HG02938 (cell line): ENCODE data around the gene ADGRG1.
"Not testable (repeated sequence)": the region's sequence is repeated elsewhere in the genome, so short reads cannot be mapped to it uniquely, and the experiment has no call there.

Source experiments
- ATAC-seq: cut with Tn5 transposase; IDR thresholded peaks from one replicate; pipeline ENCODE4 v1.9.1; 2021; ENCODE audit warnings: mild to moderate bottlenecking, moderate library complexity; ENCODE audit not compliant: unreplicated experiment

ADGRG1 gene

DNA sequence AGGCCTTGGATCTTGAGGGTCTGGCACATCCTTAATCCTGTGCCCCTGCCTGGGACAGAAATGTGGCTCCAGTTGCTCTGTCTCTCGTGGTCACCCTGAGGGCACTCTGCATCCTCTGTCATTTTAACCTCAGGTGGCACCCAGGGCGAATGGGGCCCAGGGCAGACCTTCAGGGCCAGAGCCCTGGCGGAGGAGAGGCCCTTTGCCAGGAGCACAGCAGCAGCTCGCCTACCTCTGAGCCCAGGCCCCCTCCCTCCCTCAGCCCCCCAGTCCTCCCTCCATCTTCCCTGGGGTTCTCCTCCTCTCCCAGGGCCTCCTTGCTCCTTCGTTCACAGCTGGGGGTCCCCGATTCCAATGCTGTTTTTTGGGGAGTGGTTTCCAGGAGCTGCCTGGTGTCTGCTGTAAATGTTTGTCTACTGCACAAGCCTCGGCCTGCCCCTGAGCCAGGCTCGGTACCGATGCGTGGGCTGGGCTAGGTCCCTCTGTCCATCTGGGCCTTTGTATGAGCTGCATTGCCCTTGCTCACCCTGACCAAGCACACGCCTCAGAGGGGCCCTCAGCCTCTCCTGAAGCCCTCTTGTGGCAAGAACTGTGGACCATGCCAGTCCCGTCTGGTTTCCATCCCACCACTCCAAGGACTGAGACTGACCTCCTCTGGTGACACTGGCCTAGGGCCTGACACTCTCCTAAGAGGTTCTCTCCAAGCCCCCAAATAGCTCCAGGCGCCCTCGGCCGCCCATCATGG, 35.7 kb downstream of the ADGRG1 start:
- no peak for ATAC-seq

DNA sequence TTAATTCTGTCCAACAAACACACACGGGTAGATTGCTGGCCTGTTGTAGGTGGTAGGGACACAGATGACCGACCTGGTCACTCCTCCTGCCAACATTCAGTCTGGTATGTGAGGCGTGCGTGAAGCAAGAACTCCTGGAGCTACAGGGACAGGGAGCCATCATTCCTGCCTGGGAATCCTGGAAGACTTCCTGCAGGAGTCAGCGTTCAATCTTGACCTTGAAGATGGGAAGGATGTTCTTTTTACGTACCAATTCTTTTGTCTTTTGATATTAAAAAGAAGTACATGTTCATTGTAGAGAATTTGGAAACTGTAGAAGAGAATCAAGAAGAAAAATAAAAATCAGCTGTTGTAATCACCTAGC, 36.2 kb downstream of the ADGRG1 start:
- ATAC-seq = no peak

DNA sequence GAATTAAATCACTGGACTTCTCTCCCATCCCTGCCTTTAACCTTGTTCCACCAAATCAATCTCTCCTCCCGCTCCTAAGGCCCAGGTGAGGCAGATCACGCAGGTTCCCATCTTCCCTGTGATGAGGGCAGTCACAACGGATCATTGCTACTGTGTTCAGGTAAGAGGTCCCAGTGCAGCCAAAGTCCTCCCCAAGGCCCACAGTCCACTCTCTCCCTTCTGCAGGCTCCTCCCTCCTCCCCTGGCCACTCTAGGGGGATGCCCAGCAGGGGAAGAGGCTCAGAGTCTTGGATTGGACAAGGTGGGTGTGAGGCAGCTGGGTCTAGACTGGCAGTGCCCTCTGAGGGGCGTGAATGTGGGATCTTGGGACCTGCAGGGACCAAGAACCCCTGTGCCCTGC, 37.1 kb downstream of the ADGRG1 start:
- ATAC-seq = no peak

DNA sequence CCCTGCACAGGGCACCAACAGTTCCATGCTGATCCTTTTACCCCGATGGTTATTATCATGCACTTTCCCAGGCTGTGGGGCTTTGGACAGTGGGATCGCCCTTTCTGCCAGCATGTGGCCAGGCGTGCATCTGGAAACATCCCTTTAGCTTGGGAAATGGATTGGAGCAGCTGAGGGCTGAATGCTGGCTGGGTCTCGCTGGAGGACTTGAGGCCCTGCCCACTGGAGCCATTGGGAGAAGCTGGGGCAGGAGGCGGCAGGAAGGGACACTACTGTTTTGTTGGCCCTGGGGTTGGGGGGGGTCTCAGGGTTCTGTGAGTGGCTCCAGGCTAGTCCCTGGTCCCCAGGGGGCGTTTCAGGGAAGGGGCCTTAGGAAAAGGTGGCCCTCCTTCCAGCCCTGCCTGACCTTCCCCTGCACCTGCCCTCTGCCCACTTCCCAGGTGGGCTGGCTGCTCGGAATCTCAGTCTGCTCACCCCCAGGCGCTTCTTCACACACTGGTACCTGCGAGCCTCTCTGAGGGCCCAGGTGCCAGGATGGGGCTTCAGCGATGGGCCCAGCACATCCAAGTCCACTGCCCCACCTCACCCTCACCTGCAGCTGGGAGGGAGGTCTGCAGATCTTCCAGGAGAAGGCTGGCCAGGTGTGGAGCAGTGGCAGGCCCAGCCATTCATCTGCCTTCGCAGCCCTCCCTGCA, 38.1 kb downstream of the ADGRG1 start:
- no peak for ATAC-seq

DNA sequence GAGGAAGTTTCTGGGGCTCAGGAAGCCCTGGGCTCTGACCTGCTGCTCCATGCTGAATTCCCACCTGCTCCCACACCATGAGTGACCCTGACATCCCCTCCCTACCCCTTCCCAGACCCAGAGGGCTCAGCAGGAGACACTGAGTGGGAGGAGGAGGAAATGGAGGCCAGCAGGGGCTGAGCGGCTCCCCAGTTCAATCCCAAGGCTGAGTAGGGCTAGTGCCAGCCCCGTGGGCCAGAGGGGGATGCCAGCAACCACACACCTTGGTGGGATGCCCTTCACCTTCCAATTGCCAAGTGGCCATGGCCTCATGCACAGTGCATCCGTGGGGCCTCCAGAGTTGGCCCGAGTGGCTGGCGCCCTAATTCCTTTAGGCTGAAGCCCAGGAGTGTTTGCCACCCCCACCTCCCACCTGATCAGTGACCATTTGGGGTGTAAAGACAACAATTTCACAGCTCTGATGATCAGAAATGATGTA, 38.7 kb downstream of the ADGRG1 start:
- ATAC-seq = no peak

DNA sequence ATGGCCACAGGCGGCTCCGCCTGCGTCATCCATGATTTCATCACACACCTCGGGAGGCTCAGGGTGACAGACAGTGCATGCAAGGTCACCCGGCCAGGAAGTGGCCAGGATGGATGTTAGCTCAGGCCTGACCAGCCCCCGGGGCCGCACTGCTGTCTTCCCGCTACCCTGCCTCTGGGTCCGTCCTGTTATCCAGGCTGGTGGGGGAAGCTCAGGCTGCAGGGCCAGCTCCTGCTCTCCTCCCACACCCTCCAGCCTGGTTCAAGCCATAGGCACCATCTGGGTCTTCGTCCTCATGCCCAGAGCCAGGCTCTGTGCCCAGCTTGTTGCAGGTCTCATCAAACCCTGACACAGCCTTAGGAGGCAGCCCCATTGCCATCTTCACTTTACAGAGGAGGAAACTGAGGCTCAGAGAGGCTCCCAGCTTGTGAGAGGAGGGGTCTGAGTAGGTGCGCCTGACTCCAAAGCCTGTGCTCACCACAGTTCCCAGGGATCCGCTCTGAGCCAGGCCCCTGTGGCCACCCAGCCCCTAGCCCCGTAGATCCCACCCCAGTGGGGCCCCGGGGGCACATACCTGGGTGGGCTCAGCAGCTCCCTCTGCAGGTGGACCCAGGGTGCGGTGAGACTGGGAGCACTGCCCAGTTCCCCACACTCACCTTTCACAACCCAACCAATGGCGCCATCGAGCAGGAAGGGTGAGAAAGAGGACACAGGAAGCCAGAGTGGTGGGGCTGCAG, 39.3 kb downstream of the ADGRG1 start:
- no peak for ATAC-seq

DNA sequence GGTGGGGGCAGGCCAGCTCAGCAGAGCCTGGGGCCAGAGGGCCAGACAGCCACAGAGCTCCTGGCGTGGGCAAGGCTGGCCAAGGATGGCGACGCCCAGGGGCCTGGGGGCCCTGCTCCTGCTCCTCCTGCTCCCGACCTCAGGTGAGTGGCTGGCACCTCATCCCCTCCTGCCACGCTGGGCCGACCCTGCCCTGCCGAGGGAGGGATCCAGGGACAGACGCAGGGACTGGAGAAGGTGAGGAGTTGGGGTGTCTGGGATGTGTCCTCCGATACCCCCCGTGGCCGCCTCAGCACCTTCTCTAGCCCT, 39.8 kb downstream of the ADGRG1 start, which contains the start of gene ADGRG3:
ADGRG3 (plus strand) TSS at position 44 of the 309 bp plus-strand sequence; CDS start at position 86, 42 bp downstream.
- no peak for ATAC-seq

DNA sequence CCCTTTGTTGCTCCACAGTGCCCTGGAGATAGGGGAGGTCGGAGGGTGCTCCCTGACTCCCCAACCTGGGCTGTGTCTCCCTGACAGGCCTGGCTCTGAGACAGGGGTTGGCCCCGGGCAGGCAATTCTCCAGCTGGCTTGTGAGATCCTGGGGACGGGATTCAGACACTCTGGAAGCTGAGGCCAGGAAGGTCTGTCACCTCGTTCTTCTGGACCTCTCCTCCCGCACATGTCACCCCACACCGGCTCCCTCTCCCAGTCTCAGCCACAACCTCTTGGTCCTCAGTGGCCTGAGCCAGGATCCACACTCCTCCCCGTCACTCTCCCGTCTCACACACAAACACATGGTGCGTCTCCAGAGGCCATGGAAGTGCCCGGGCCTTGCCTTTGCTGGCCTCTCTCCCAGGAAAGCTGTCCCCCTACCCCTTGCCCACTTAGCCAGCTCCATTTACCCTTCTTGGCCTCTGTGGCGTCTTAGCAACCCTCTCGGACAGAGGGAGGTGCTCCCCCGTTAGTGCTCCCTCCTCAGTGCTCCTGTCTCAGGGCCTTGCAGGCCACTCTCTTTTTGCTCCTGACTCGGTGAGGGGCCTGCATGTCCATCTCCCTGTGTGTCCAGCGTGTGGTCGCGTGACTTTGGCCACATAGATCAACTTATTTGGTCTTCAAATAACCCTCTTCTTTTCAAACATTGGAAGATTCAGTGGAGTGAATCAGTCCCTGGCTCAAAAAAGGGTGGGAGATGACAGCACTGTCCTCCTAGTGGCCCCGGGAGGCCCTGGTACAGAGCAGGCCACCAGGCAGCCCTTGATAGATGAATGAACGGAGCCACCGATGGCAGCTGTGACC, 40.4 kb downstream of the ADGRG1 start:
- ATAC-seq = no peak

DNA sequence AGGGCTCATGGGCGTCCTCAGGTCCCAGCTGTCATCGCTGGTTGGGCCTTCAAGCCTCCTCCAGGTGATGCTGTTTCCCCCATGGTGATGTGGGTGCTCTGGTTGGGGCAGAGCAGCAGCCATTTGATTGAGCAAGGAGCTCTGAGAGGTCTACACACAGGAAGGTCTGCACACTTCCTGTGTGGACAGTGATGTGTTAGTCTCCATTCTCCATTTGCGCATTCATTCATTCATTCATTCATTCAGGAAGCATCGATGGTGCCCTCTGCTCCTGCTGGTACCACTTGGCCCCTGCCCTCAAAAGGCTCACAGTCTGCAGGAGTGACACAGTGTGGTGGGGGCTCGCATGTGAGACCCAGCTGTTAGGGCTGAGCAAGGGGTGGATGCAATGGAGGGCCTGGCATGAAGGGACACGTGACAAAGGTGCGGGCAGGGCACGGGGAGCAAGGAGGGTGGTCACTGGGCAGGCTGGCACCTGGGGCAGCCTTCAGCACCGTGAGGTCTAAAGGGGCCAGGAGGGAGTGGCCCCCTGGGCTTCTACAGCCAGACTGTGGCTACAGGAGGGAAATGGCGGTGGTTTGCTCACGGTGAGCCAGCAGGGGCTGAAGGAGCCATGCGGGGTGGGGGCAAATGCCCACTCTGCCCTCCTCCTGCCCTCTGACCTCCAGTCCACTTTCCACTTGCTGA, 41.2 kb downstream of the ADGRG1 start:
- no peak for ATAC-seq

DNA sequence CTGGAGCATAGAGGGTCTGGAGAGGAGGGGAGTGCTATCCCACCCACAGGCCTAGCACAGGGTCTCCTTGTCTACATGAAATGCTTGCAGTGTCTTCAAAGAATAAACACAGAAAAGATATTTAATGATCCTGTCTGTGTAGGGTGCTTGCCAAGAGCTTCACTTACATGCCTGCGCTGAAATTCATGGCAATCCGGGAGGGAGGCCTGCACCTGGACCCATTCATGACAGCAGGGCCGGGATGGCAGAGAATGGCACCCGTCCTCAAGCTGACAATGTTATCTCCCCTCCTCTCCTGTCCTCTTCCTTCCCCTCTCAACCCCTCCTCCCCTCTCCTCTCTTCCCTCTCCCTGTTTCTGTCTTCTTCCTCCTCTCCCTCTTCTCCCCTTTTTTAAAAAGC, 41.8 kb downstream of the ADGRG1 start:
- ATAC-seq = no peak

DNA sequence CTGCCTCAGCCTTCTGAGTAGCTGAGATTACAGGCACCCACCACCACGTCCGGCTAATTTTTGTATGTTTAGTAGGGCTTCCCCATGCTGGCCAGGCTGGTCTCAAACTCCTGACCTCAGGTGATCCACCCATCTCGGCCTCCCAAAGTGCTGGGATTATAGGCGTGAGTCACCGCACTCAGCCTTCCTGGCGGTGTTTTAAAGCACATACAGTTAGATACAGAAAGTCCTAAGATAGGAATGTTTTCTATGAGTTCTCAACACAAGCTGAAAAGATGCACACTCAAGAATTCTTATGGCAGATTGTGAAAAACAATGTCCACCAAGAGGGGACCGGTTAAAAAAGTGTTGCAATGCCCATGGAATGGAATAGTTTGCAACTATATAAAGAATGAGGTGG, 43.0 kb downstream of the ADGRG1 start:
- ATAC-seq = not testable (repeated sequence)

DNA sequence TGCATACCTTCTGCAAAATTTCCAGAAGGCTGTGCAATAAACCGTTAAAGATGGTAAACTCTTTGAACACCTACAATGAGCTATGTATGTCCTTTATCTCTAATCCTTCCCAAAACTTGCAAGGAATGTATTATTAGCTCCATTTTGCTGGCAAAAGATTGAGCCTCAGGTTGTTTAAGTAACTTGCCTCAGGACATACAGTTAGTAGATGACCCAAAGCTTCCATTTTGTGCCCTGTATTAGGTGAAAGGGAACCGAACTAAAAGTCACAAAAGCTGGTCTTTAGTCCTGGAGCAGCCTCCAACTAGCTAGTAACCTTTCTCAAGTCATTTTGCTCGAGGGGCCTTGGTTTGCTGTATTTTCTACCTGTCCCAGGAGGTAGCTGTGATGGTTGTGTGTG, 44.0 kb downstream of the ADGRG1 start:
- no peak for ATAC-seq

DNA sequence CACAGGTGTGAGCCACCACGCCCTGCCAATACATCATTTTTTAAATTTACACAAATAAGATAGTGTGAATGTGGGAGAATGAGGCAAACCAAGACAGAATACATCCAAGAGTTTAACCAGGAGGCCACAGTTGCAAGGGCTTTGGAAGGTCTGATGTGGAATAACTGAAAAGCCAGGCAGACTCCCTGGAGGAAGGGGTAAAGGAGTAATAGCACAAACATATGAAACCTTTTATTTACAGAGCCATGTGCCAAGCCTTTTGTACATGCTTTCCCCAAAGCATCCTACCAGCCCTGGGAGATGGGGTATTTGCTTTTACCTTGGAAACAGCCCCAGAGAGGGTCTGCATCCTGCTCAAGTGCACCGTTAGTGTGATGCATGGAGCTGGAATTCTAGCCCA, 44.4 kb downstream of the ADGRG1 start:
- no peak for ATAC-seq

DNA sequence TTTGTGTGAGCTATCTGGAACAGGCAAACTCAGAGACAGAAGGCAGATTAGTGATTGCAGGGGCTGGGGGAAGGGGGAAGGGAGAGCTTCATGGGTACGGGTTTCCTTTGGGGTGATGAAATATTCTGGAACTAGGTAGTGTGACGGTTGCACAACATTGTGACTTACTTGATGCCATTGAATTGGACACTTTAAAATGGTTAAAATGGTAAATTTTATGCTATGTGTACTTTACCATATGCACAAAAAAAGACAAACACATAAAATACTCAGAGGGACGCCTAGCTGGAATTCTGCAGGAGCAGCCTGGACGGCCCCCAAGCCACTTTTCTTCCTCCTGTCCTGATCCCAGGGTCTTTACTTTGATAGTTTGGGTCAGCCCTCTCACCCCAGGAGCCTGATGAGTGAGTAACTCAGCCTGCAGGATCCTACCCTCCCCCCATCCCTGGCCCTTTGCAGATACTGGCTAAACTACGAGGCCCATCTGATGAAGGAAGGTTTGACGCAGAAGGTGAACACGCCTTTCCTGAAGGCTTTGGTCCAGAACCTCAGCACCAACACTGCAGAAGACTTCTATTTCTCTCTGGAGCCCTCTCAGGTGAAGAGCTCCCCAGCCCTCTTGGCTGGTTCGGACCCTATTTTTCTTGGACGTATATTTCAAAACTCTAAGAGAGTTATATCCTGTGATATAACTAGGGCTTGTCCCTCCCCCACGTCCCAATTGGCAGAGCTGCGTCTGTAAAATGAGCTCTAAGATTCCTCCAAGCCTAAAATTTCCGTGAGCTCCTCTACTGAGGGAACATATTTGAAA, 47.5 kb downstream of the ADGRG1 start:
- ATAC-seq = no peak

DNA sequence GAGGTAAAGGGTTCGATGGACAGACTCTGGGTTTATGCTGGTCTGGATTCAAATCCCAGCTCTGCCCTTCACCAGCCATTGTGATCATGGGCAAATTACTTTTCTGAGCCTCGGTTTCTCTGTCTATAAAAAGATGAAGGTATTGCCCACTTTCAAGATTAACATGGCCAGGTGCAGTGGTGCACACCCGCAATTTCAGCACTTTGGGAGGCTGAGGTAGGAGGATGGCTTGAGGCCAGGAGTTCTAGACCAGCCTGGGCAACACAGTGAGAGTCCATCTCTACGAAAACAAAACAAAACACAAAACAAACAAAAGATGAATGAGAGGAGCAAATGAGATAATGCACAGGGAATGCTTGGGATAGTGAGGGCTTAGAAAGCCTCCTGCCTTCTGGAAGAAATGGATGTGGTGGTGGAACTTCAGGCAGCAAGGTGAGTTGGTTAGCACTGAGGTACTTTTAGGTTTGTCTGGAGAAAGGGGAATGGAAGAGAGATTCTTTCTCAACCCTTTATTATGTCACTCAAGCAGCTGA, 48.2 kb downstream of the ADGRG1 start:
- no peak for ATAC-seq

DNA sequence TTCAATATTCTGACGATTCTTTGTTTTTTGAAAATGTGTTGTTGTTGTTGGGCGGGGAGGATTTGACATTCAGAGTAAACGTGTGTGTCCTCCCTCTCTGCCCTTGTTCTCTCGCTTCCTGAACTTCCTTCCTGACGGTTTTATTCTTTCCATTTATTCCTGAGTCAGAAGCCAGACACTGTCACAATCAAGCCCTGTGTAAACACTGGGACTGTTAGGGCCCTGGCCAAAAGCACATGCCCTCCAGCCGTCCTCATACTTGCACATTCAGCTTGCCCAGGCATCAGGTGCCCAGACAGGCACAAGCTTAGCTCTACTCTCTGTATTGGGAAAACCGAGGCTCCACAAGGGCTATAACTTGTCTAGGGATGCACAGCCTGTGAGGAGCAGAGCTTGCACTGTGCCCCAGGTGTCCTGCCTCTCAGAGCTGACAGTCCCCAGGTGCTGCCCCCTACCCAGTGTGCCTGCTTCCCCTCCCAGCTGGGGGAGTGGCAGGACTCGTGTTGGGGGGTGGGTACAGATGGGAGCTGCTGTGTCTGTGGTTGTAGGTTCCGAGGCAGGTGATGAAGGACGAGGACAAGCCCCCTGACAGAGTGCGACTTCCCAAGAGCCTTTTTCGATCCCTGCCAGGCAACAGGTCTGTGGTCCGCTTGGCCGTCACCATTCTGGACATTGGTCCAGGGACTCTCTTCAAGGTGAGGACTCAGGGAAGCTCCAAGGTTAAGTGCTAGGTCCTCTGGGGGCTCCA, 49.4 kb downstream of the ADGRG1 start:
- no peak for ATAC-seq

DNA sequence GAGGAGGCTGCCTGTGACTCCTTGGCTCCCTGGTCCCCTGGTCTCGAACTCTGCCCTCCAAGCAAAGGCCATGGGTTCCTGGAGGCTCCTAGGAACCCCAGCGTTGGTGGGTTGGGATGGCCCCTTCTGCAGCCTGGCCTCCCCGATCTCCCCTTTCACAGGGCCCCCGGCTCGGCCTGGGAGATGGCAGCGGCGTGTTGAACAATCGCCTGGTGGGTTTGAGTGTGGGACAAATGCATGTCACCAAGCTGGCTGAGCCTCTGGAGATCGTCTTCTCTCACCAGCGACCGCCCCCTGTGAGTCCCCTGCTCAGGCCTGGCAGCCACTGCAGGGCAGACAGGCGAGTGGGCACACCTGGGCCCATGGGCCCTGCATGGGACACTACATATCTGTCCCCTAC, 50.6 kb downstream of the ADGRG1 start:
- no peak for ATAC-seq

DNA sequence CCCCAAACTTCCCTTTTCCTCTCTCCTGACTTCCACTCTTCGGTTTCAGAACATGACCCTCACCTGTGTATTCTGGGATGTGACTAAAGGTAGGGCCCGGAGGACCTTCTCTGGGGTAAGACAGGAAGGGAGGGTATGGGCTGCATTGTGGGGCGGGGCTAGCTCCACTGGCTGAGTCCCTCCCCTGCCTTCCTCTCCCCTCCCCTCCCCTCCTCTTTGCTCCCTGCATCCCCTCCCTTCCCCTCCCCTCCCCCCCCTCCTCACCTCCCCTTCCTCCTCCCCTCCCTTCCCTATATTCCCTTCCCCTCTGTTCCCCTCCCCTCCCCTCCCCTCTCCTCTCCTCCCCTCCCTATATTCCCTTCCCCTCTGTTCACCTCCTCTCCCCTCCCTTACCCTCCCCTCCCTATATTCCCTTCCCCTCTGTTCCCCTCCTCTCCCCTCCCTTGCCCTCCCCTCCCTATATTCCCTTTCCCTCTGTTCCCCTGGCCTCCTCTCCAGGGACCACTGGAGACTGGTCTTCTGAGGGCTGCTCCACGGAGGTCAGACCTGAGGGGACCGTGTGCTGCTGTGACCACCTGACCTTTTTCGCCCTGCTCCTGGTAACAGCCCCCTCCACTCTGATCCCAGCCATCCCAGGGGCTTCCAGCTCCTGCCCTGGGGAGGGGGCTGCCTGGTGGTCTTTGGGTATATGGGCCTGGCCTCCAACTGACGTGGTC, 51.5 kb downstream of the ADGRG1 start:
- no peak for ATAC-seq
